Spinal cord (tissue), 10 donors: ENCODE results near the gene WDR20. TPM values are rescaled to one million over a fixed set of nuclear protein-coding genes. Genes with fewer than 3 reads are reported as not detected.
"Not testable (repeated sequence)": the region's sequence is repeated elsewhere in the genome, so short reads cannot be mapped to it uniquely, and the experiment has no call there.

Experiments used
- DNase-seq, 6 donors: peaks; one replicate each; pipeline versions ENCODE4 v3.0.0 to v3.0.0-alpha.2; 2013 to 2015; ENCODE audit warnings: low spot score in 6 of 6, low read depth in 4 of 6
- H3K27ac ChIP-seq: one replicate; pipeline ENCODE4 v1.5.1; 2013; ENCODE audit warnings: low read depth, low read length, control low read depth
- H3K27me3 ChIP-seq: one replicate; pipeline ENCODE4 v1.6.1; 2013; ENCODE audit warnings: low read length; ENCODE audit not compliant: control insufficient read depth, insufficient read depth
- H3K36me3 ChIP-seq: one replicate; pipeline ENCODE4 v1.6.1; 2013; ENCODE audit warnings: low read length; ENCODE audit not compliant: control insufficient read depth, insufficient read depth
- H3K4me1 ChIP-seq: one replicate; pipeline ENCODE4 v1.6.1; 2013; ENCODE audit warnings: low read length; ENCODE audit not compliant: control insufficient read depth, insufficient read depth
- H3K4me3 ChIP-seq: one replicate; pipeline ENCODE4 v1.5.1; 2013; ENCODE audit warnings: low read depth, low read length, control low read depth
- H3K9me3 ChIP-seq: one replicate; pipeline ENCODE4 v1.6.1; 2013; ENCODE audit warnings: low read length; ENCODE audit not compliant: control insufficient read depth, insufficient read depth
- WGBS: methylation state at CpG from one replicate; pipeline ENCODE4 v1.1.5; 2013; ENCODE audit warnings: missing lambda C conversion rate; ENCODE audit not compliant: insufficient coverage; 5-methylcytosine and 5-hydroxymethylcytosine counted together
- polyA plus RNA-seq, 2 donors: library from polyadenylated mRNA; unstranded; fragments of 120-200 nt; gene quantifications; one replicate each; pipeline ENCODE4 v1.2.1, GENCODE V29; 2013; ENCODE audit not compliant: insufficient read length in 2 of 2
- total RNA-seq, 2 donors: library from RNA; depleted of rRNA in 1 of 2; stranded (reverse); fragments of 120-200 nt in 1 of 2; fragments of >200 nt in 1 of 2; gene quantifications; one replicate each; pipeline versions ENCODE4 v1.2.3 to v1.2.4, GENCODE V29; 2013 to 2014
- donor health status: healthy.

WDR20 gene
- total and polyA plus RNA-seq, 4 donors, result 20.4 to 33.1 (median 30.9) TPM

GRCh38 chr14:102235275-102235897 is 95.7 kb downstream of the WDR20 start:
- DNase-seq, result peak in 5 of 6 donors; percentile 39 to 88 (median 57)
- WGBS, result 35% methylated on average over 13 of the region's 19 CpGs
- H3K4me1 ChIP-seq, result peaks cover 11% of the 10 kb centered on the region
- no peak overlapping the region for H3K4me3 ChIP-seq
- no peaks in the 10 kb centered on the region for H3K9me3 ChIP-seq
- no peak overlapping the region for H3K27ac ChIP-seq
- H3K36me3 ChIP-seq, result peaks cover 35% of the 10 kb centered on the region
- H3K27me3 ChIP-seq, result no peaks in the 10 kb centered on the region

DNA sequence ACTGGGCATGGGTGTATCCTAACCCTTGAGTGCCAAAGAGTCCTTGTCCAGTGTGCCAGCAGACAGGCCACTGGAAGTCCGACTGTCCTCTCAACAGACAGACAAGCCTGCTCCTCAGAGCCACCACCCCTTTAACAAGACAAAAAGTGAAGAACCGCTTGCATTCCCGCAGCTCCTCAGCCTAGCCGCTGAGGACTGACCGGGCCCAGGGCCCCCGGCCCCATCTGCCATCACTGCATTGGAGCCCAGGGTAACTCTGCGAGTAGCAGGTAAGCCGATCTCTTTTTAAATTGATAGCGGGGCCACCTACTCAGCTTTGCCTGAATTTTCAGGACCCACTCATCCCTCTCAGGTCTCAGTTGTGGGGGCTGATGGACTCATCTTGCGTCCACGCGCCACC is 96.3 kb downstream of the WDR20 start:
- Histone ChIP-seq H3K27ac (no peak overlapping the region), H3K9me3 (no peaks in the 10 kb centered on the region), H3K27me3 (no peaks in the 10 kb centered on the region), H3K4me1 (peaks cover 11% of the 10 kb centered on the region), H3K36me3 (peaks cover 29% of the 10 kb centered on the region), H3K4me3 (no peak overlapping the region)
- 85% methylated on average over 12 of the region's 12 CpGs for WGBS
- no peak for DNase-seq

DNA sequence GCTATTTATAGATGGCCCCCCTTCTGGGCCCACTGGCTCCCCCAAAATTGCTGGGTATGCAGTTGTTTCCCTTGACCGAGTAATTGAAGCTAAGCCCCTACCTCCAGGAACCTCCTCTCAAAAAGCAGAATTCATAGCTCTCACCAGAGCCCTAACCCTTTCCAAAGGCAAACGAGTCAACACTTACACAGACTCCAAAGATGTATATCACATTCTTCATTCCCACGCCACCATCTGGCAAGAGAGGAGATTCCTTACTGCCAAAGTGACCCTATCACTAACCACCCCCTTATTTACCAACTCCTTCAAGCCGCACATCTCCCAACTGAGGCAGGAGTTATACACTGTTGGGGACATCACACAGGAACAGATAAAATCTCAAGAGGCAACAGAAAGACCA is 98.4 kb downstream of the WDR20 start:
- DNase-seq, result no peak
- H3K36me3 ChIP-seq, result peaks cover 9% of the 10 kb centered on the region
- H3K27ac ChIP-seq, result no peak overlapping the region
- no peaks in the 10 kb centered on the region for H3K27me3 ChIP-seq
- no peak overlapping the region for H3K4me3 ChIP-seq
- peaks cover 11% of the 10 kb centered on the region for H3K4me1 ChIP-seq
- no peaks in the 10 kb centered on the region for H3K9me3 ChIP-seq
- WGBS, result 66% methylated on average over 4 of the region's 4 CpGs

DNA sequence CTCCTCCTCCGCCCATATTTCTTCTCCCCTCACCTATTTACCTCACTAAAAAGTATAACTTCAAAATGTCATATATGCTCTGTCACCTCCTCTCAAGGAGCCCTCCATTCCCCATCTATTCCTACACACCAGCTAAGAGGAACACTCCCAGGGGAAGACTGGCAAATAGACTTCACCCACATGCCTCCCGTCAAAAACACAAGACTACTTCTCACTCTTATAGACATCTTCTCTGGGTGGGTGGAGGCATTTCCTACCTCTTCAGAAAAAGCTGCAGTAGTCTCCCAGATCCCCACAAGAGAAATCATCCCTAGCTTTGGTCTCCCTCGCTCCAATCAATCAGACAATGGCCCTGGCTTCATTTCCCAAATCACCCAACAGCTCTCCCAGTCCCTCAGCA is 99.1 kb downstream of the WDR20 start:
- DNase-seq, result no peak
- Histone ChIP-seq H3K27ac (no peak overlapping the region), H3K9me3 (no peaks in the 10 kb centered on the region), H3K27me3 (no peaks in the 10 kb centered on the region), H3K36me3 (peaks cover 4% of the 10 kb centered on the region), H3K4me1 (peaks cover 11% of the 10 kb centered on the region), H3K4me3 (no peak overlapping the region)
- WGBS, result 100% methylated on average over 2 of the region's 3 CpGs

DNA sequence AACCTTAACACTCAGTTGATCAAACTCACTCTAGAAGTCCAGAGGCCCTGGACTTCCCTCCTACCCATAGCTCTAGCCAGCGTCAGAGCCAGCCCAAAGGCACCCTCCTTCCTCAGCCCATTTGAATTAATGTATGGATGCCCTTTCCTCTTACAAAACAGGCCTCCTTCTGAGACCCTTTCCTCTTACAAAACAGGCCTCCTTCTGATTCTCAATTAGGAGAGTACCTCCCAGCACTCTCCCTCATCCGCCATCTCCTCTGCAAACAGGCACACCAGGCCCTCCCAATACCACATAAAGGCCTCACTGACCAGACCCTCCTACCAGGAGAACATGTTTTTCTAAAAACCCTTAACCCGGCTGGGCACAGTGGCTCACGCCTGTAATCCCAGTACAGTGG is 99.5 kb downstream of the WDR20 start:
- no peak for DNase-seq
- H3K4me3 ChIP-seq, result no peak overlapping the region
- 81% methylated on average over 4 of the region's 4 CpGs for WGBS
- no peaks in the 10 kb centered on the region for H3K27me3 ChIP-seq
- H3K9me3 ChIP-seq, result no peaks in the 10 kb centered on the region
- peaks cover 11% of the 10 kb centered on the region for H3K4me1 ChIP-seq
- H3K27ac ChIP-seq, result no peak overlapping the region
- H3K36me3 ChIP-seq, result peaks cover under 1% of the 10 kb centered on the region

GRCh38 chr14:102240481-102240880 is 100.8 kb downstream of the WDR20 start:
- not testable (repeated sequence) for DNase-seq, H3K27me3 ChIP-seq, H3K4me1 ChIP-seq, H3K4me3 ChIP-seq, H3K36me3 ChIP-seq, H3K27ac ChIP-seq, H3K9me3 ChIP-seq
- 100% methylated on average over 5 of the region's 5 CpGs for WGBS

GRCh38 chr14:102241147-102241546 is 101.5 kb downstream of the WDR20 start:
- peaks cover 1% of the 10 kb centered on the region for H3K4me1 ChIP-seq
- no peak overlapping the region for H3K4me3 ChIP-seq
- DNase-seq, result no peak
- H3K27ac ChIP-seq, result no peak overlapping the region
- no peaks in the 10 kb centered on the region for H3K36me3 ChIP-seq
- no peaks in the 10 kb centered on the region for H3K27me3 ChIP-seq
- no peaks in the 10 kb centered on the region for H3K9me3 ChIP-seq
- 91% methylated on average over 4 of the region's 4 CpGs for WGBS

DNA sequence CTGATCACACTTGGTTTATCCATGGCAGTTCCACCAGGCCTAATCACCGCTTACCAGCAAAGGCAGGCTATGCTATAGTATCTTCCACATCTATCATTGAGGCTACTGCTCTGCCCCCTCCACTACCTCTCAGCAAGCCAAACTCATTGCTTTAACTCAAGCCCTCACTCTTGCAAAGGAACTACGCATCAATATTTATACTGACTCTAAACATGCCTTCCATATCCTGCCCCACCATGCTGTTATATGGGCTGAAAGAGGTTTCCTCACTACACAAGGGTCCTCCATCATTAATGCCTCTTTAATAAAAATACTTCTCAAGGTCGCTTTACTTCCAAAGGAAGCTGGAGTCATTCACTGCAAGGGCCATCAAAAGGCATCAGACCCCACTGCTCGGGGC is 104.1 kb downstream of the WDR20 start:
- not testable (repeated sequence) for H3K4me1 ChIP-seq, H3K27me3 ChIP-seq, H3K4me3 ChIP-seq, H3K27ac ChIP-seq, H3K9me3 ChIP-seq, H3K36me3 ChIP-seq, DNase-seq
- 93% methylated on average over 3 of the region's 4 CpGs for WGBS

DNA sequence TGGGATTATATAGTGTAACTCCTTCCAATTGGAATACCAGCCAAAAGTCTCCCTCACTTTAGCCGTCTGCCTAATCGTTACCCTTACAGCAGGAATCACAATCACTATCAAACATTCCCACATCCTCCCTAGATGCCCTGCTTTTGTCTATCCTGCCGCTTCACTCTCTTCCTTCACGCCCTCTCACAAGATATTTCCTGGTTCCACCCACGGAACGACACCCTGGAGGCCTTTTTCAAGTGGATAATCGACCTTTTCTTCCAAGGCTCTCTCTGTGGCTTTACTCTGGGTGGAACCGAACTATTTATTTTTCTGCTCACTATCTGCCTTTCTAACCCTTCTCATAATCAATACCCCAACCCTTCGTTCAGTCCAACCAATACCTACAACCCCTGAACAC is 106.4 kb downstream of the WDR20 start:
- H3K27me3 ChIP-seq, result no peaks in the 10 kb centered on the region
- no peaks in the 10 kb centered on the region for H3K9me3 ChIP-seq
- peak in 1 of 6 donors; percentile 25 for DNase-seq
- H3K27ac ChIP-seq, result no peak overlapping the region
- H3K4me1 ChIP-seq, result no peaks in the 10 kb centered on the region
- H3K36me3 ChIP-seq, result peaks cover 26% of the 10 kb centered on the region
- H3K4me3 ChIP-seq, result no peak overlapping the region
- WGBS, result 69% methylated on average over 9 of the region's 9 CpGs

GRCh38 chr14:102248121-102248520 is 108.4 kb downstream of the WDR20 start:
- 48% methylated on average over 6 of the region's 8 CpGs for WGBS
- Histone ChIP-seq H3K27ac (no peak overlapping the region), H3K9me3 (no peaks in the 10 kb centered on the region), H3K36me3 (peaks cover 26% of the 10 kb centered on the region), H3K4me3 (no peak overlapping the region), H3K27me3 (no peaks in the 10 kb centered on the region), H3K4me1 (no peaks in the 10 kb centered on the region)
- DNase-seq, result no peak
